ENCODE results near the gene ZNF624.
"Not testable (repeated sequence)": the region's sequence is repeated elsewhere in the genome, so short reads cannot be mapped to it uniquely, and the experiment has no call there.

GRCh38 chr17:16683290-16684138, 29.9 kb upstream of the ZNF624 start:
- TF ChIP-seq, protein P1, sequence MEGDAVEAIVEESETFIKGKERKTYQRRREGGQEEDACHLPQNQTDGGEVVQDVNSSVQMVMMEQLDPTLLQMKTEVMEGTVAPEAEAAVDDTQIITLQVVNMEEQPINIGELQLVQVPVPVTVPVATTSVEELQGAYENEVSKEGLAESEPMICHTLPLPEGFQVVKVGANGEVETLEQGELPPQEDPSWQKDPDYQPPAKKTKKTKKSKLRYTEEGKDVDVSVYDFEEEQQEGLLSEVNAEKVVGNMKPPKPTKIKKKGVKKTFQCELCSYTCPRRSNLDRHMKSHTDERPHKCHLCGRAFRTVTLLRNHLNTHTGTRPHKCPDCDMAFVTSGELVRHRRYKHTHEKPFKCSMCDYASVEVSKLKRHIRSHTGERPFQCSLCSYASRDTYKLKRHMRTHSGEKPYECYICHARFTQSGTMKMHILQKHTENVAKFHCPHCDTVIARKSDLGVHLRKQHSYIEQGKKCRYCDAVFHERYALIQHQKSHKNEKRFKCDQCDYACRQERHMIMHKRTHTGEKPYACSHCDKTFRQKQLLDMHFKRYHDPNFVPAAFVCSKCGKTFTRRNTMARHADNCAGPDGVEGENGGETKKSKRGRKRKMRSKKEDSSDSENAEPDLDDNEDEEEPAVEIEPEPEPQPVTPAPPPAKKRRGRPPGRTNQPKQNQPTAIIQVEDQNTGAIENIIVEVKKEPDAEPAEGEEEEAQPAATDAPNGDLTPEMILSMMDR (IDR thresholded peaks at IDR 0.05): not testable (repeated sequence)
- not testable (repeated sequence) for TF ChIP-seq EZH2 (IDR thresholded peaks at IDR 0.05; ENCODE audit: borderline replicate concordance, insufficient read depth, low read depth, low read length, poor library complexity, severe bottlenecking)

All from B cell (primary cell).